Epidermal melanocyte (primary cell): Measurements from ENCODE around the gene MRAP2.
"Not testable (repeated sequence)": the region's sequence is repeated elsewhere in the genome, so short reads cannot be mapped to it uniquely, and the experiment has no call there.

Experiments
- DNase-seq: peaks from one replicate; pipeline ENCODE4 v3.0.0; 2011; ENCODE audit warnings: low spot score; ENCODE audit not compliant: insufficient read length

Gene MRAP2

DNA sequence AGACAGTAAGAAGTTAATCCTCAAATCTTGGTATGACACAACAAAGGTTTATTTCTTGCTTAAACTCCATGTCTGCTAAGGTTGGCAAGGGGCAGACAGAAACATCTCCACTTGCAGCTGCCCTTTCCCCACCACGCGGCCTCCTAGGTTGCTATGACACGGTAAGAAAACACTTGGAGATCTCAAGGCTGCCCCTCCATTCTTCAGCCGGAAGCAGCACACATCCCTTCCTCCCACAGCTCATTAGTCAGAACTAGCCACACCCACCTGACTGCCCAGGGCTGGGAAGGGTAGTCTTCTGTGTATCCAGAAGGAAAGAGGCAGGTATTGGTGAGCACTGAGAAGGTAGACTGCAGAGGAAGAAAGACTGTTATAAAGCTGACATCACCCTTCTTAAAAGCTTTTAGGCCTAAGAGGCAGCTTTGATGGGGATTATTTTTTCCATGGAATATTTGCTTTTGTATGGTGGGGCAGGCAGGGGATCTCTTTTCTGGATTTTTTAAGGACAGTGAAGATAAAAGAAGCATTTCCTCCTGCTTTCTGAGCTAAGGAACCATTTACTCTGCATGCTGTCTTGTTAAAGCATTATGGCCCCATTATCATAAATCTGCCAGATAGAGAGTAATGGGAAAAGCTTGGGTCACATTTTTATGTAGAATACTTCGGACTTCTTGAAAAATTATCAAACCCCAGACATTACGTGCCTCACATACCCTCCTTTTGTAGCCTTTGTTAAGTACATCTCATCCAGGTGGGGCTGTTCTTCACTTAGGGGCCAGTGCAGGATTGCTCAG is 41.6 kb downstream of the MRAP2 start:
- DNase-seq = no peak

DNA sequence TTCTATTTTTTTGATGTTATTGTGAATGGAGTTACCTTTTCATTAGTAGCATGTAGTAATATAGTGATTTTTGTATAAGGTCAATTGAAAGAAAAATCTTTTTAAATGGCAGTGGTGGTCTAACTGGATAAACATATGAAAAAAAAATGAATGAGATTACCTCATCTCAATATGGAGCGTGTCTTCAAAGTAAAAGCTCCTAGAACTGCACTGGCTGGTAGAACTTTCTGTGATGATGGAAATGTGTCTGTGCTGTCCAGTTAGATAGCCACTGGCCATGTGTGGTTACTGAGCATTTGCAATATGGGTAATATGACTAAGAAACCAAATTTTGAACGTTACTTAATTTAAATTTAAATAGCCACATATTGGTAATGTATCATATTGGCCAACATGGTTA is 44.1 kb downstream of the MRAP2 start:
- DNase-seq = no peak

DNA sequence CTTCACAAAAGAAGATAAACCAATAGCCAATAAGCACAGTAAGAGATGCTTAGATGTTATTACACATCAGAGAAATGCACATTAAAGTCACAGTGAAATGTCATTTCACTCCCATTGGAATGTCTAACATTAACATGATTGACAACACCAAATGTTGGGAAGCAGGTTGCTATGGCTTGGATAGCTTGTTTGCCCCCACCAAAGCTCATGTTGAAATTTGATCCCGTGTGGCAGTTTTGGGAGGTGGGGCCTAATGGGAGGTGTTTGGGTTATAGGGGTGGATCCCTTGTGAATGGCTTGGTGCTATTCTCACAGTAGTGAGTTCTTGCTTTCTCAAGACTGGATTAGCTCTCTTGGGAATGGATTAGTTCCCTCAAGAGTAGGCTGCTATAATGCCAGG is 44.8 kb downstream of the MRAP2 start:
- no peak for DNase-seq

DNA sequence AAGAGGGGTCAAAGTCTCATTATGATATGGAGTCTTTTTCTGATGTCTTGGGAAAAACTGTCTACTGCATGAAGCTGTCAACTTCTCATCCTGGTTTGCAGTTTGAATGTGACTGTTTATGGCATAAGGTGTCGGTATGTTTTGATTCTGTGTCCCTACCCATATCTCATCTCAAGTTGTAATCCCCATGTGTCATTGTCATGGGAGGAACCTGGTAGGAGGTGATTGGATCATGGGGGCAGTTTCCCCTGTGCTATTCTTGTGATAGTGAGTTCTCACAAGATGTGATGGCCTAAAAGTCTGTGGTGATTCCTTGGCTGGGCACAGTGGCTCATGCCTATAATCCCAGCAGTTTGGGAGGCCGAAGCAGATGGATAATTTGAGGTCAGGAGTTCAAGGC is 47.6 kb downstream of the MRAP2 start:
- DNase-seq = no peak

DNA sequence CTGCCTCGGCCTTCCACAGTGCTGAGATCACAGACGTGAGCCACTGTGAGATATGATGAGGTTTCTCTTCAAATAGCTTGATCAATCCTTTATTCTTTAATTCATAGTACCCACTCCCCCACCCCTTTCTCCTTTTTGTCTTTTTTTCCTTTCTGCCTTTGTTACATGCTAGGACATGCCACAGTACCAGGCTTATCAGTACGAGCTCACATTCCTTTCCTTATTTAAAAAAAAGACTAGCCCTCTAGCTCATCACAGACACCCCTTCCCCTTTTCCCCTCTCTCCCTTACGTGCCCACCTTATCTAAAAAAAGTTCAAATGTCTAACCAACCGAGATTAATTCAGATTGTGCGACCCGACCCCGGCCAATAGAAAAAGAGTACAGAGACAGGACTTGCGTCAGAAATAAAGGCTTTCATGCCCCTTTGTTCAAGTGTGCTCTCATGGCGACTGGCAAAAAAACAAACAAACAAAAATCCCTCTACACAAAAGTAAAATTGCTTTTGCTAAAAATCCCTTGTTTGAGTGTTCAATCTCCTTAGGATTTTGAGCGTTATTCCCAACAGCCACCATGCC is 49.2 kb downstream of the MRAP2 start:
- no peak for DNase-seq

DNA sequence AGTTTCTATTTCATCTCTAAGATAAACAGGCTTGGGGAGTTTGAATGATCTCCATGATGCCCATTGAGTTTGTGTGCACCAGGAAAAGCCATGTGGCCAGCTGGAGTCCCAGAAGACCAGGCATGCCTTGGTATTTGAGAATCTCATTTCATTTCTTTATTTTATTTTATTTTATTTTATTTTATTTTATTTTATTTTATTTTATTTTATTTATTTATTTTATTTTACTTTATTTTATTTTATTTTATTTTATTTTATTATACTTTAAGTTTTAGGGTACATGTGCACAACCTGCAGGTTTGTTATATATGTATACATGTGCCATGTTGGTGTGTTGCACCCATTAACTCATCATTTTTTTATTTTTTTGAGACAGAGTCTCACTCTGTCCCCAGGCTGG is 51.1 kb downstream of the MRAP2 start:
- DNase-seq = not testable (repeated sequence)

DNA sequence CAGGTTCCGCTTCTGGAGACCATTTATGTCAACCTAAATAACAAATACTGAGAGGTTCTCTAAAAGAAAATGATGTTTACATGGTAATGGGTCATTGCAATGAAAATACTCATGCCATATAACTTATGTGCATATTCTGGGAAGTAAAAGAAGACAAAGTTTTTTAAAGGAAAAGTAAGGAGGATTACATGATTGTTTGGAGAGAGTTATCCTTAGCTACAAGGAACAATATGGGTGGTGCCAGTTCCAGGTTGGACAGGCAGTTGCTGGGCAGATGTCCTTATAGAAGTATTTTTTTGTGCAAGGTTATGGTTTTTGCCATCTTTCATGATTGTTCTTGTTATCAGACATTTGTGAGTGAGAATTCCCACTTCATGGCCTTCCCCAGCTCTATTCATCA is 52.5 kb downstream of the MRAP2 start:
- no peak for DNase-seq

DNA sequence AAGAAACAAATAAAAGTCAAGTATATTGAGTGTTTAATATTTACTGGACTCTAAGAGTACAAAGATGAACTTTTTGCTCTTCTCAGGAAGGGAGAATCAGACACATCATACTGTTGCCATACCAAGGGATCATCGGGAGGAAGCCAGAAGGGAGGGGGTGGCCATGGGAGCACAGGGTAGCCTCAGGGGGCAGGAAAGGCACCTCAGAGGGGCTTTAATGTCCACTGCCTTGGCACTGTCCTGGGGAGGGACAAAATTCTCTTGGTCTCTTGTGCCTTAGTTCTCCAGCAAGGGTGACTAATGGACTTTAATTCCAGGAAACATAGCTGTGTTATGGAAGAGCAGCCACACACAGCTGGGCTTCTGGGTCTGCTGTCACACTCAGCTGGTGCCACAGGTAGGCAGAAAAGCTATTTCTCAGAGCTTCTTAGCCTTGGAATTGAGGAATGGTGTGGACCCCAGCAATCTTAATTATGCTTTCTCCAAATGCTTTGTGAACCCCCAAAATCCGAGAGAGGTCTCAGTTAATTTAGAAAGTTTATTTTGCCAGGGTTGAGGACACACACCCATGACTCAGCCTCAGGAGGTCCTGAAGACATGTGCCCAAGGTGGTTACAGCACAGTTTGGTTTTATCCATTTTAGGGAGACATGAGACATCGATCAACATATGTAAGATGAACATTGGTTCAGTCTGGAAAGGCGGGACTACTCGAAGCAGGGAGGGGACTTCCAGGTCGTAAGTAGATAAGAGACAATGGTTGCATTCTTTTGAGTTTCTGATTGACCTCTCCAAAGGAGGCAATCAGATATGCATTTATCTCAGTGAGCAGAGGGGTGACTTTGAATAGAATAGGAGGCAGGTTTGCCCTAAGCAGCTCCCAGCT is 53.2 kb downstream of the MRAP2 start:
- no peak for DNase-seq

DNA sequence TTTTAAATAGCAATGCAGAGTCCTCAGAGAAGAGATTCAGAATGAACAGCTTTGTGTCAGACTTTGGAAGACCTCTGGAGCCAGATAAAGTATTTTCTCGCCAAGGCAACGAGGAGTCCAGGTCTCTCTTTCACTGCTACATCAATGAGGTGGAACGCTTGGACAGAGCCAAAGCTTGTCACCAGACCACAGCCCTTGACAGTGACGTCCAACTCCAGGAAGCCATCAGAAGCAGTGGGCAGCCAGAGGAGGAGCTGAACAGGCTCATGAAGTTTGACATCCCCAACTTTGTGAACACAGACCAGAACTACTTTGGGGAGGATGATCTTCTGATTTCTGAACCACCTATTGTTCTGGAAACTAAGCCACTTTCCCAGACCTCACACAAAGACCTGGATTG is 55.5 kb downstream of the MRAP2 start:
- no peak for DNase-seq

DNA sequence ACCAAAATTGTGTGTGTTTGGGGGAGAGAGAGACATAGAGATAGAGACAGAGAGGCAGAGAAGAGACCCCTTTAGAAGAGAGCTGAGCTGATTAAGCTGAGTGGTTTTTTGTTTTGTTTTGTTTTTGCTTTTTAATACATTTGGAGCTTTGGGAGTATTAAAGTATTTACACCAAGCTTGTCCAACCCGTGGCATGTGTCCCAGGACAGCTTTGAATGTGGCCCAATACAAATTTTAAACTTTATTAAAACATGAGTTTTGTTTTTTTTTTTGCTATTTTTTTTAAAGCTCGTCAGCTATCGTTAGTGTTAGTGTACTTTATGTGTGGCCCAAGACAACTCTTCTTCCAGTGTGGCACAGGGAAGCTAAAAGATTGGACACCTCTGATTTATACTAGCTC is 56.0 kb downstream of the MRAP2 start:
- DNase-seq = no peak

DNA sequence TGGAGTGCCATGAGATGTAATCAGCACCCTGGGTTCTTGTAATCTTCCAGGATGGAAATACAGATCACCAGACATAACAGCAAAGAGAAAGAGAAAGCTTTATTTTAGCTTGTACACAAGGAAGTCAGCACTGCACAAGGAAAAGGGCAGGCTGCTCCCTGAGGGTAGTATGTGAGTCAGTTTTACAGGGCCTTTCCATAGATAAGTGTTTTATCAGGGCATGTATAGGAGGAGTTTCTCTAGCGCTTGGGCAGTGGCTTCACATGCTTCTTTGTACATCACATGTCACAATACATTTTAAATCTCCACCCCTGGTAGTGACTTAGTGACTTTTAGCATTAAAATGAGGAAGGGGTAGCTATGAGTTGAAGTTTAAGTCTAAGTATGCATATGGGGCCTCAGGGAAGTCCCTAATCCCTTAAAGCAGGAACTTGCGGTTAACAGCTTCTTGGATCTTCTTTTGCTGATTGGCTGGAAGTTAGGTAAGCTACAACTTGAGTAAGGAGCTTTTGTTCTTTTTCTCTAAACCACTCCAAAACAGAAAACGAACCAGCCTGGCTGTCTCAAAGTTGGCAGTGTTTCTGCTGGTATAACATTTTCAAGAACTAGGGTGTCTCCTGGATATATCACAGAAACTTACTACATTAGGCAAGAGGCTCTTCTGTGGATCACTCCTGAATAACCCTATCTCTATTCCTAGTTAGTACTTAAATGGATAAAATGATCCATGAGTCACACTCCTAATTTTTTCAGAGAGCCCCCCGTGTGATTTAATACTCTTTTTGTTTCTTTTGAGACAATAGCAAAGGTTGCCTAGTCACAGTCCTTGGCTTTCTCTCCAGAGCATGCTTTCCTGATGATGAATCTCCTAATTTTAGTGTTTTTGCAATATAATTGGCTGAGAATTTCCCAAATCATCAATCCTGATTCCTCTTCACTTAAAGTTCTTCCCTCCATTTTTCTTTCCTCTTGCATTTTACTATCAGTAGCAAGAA is 60.2 kb downstream of the MRAP2 start:
- no peak for DNase-seq

DNA sequence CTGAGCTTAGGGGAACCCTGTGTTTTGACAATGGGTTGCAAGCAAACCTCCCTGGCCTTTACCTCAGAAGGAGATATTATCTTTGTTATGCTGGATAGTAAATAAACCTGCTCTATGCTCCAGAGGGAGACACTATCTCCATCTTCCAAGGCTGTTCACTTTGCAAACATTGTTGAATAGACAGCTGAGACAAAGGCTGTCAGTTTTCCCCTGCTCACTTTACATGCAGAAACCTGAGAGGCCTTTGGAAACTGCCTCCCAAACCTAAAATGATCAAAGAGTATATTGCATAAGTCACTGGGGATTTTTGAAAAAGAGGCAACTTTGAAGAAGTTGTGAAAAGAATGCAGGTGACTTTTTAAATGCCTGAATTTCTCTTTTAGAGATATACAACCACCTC is 61.6 kb downstream of the MRAP2 start:
- no peak for DNase-seq

DNA sequence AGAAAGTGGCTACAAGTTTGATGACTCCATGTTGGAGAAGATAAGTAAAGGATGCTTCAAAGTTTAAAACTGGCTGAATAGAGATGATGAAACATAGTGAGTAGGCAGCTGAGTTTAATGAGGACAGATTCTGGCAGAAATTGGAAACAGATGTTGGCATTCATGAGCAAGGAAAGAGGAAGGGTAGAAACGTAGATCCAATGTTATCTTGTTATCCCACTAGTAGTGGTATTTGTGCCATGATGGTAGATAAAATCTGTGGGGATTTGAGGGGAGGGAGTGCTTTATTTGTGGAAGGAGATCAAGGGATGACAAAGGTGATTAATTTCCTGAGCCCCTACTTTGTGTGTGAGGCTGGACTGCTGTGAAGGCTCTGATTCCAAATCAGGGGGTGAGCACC is 69.5 kb downstream of the MRAP2 start:
- no peak for DNase-seq

DNA sequence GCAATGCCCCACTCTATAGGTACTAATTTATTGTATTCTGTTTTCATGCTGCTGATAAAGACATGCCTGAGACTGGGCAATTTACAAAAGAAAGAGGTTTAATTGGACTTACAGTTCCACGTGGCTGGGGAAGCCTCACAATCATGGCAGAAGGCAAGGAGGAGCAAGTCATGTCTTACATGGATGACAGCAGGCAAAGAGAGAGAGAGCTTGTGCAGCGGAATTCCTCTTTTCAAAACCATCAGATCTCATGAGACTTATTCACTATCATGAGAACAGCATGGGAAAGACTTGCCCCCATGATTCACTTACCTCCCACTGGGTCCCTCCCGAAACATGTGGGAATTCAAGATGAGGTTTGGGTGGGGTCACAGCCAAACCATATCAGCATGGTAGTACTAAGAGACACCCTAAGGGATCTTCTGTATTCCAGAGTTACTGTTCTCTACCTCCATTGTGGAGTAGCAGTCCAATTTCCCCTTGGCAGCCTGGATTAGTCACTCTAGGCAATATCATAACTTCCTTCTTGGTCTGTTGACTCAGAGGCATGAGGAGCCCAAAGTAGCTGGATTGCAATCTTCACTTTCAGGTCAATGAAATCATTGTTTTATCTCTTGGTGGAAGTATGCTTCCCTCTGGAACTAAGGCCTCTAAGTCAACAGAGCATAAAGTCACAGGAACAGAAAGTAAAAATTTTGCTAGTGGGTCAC is 71.8 kb downstream of the MRAP2 start:
- not testable (repeated sequence) for DNase-seq

DNA sequence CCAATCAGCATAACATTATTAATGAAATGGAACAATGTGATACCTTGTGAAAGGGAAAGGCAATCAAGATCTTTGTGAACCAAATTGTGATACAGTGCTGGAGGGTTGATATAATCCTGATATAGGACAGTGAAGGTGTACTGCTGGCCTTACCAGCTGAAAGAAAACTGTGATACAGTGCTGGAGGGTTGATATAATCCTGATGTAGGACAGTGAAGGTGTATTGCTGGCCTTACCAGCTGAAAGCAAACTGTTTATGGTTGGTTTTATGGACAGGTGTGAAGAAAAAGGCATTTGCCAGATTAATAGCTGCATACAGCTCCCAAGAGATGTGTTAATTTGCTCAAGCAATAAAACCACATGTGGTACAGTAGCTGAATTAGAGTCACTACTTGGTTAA is 73.9 kb downstream of the MRAP2 start:
- no peak for DNase-seq

DNA sequence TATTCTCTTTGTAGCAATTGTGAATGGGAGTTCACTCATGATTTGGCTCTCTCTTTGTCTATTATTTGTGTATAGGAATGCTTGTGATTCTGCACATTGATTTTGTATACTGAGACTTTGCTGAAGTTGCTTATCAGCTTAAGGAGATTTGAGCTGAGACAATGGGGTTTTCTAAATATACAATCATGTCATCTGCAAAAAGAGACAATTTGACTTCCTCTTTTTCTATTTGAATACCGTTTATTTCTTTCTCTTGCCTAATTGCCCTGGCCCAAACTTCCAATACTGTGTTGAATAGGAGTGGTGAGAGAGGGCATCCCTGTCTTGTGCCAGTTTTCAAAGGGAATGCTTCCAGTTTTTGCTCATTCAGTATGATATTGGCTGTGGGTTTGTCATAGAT is 77.8 kb downstream of the MRAP2 start:
- not testable (repeated sequence) for DNase-seq

DNA sequence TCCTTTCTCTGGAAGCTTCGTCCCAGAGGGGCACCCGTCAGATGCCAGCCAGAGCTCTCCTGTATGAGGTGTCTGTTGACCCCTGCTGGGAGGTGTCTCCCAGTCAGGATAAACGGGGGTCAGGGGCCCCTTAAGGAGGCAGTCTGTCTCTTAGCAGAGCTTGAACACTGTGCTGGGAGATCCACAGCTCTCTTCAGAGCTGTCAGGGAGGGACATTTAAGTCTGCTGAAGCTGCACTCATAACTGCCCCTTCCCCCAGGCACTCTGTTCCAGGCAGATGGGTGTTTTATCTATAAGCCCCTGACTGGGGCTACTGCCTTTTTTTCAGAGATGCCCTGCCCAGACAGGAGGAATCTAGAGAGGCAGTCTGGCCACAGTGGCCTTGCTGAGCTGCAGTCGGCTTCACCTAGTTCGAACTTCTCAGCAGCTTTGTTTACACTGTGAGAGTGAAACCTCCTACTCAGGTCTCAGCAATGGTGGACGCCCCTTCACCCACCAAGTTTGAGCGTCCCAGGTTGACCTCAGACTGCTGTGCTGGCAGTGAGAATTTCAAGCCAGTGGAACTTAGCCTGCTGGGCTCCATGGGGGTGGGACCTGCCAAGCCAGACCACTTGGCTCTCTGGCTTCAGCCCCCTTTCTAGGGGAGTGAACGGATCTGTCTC is 81.5 kb downstream of the MRAP2 start:
- not testable (repeated sequence) for DNase-seq

DNA sequence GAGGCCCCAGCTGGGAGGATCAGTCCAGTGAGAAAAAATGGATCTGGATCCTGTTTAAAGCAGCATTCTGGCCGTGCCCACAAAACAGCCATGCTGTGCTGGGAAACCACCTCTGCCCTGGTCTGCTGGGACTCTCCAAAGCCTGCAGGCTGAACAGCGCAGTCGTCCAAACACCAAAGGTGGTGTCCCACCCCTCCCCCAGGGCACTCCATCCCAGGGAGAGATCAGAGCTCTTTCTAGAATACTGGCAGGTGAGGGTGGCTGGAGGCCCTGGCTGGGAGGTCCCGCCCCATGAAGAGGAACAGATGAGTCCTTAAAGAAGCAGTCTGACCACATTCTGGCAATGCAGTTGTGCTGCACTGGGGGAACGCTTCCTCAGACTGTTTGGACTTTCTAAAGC is 84.6 kb downstream of the MRAP2 start:
- DNase-seq = no peak

DNA sequence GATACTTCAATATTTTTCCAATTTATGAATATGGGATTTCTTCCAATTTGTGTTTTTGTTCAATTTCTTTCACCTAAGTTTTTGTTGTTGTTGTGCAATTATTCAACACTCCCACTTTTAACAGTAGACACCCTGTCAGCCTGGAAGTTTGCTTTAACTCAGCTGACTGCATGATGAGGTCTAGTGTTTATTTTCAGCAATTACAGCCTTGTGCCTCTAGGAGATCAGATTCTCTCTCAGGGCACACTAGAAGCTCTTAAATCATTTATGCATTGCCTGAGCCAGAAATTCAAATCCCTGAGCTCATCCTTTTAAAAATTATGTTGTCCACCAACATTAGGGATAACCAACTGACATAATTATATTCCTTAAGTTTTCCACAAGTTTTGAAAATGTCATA is 85.7 kb downstream of the MRAP2 start:
- no peak for DNase-seq

DNA sequence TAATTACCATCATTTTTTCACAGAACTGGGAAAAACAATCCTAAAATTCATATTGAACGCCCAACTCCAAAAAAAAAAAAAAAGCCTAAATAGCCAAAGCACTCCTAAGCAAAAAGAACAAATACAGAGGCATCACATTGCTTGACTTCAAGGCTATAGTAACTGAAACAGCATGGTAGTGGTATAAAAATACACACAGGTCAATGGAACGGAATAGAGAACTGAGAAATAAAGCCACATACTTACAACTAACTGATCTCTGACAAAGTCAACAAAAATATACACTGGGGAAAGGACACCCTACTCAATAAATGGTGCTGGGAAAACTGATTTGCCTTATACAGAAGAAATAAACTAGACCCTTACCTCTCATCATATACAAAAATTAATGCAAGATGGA is 89.6 kb downstream of the MRAP2 start:
- no peak for DNase-seq
